Activated T-helper 1 cell treated with anti-CD3 and anti-CD28 coated beads, Interleukin-12 subunit alpha, Interleukin-12 subunit beta, Interleukin-2, Interleukin-4 antibody, amounts not matched to agents 30 ng/mL and 10 ng/mL and 1 ng/mL, durations not matched to agents 14 hours and 24 hours and 36 hours (primary cell): ENCODE measurements around the gene LTB4R. TPM values are rescaled to one million over a fixed set of nuclear protein-coding genes. Genes with fewer than 3 reads are reported as not detected.
"Not testable (repeated sequence)": the region's sequence is repeated elsewhere in the genome, so short reads cannot be mapped to it uniquely, and the experiment has no call there.

Experiments
- DNase-seq: peaks from one replicate; pipeline ENCODE4 v3.0.0; 2021; ENCODE audit warnings: low spot score
- H3K27ac Mint-ChIP-seq: one replicate; pipeline ENCODE4 v1.8.0; 2021; ENCODE audit warnings: mild to moderate bottlenecking, mixed read lengths
- H3K27me3 Mint-ChIP-seq: one replicate; pipeline ENCODE4 v1.8.0; 2022; ENCODE audit warnings: mild to moderate bottlenecking, moderate library complexity, mixed read lengths; ENCODE audit not compliant: insufficient read depth
- H3K36me3 Mint-ChIP-seq: one replicate; pipeline ENCODE4 v1.8.0; 2021; ENCODE audit warnings: low read depth, mixed read lengths
- H3K4me1 Mint-ChIP-seq: one replicate; pipeline ENCODE4 v1.8.0; 2021; ENCODE audit warnings: low read depth, mixed read lengths
- H3K4me3 Mint-ChIP-seq: one replicate; pipeline ENCODE4 v1.8.0; 2021; ENCODE audit warnings: mild to moderate bottlenecking, moderate library complexity, mixed read lengths
- H3K9me3 Mint-ChIP-seq: one replicate; pipeline ENCODE4 v1.8.0; 2021; ENCODE audit warnings: mixed read lengths
- intact Hi-C: fragments of 100-400 bp; cut with micrococcal nuclease; formaldehyde crosslinking; loops from one replicate; pipeline ENCODE4 v1.15.1; 2024
- total RNA-seq: library from RNA; stranded (reverse); gene quantifications from 2 replicates; pipeline ENCODE4 v1.2.3, GENCODE V29; 2022

Gene LTB4R
- total RNA-seq, 1 donor from 2014 or later, result 10.1 TPM

DNA sequence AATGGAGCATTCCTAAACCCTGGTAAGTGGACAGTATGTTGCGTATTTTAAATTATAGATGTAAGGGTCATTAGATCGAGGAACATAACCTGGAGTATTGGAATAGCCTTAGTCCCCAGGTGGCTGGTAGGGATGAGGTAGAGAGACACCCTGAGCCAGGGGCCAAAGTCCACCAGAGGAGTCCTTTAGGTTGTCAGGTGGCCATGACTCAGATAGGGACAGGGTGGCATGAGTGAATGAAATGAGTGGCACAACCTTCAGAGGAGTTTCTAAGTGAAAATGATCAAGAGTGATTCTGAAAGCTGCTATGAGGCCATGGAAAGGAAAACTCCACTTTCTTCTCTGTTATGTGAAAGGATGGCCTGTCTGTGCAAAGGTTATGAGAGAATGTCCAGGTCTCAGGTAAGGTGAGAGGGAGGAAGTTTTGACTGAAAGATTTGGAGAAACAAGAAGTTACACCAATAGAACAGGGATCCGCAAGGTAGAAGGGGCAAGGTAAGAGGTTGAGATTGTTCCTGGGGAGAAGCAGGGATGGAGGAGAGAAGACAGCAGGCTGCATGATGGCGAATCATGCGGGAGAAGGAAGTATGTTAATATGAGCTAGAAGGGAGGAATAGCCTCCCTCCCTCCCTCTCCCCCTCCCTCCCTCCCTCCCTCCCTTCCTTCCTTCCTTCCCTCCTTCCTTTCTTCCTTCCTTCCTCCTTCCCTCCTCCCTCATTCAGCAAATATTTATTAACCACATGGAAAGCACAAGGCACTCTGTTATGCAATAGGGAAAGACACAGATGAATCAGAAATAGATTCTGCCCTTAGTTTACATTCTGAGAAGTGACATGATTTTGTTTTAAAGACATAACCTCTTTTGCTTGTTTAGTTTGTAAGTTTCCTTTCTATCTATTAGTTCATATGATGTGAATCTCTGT is 42.5 kb downstream of the LTB4R start:
- Mint-ChIP-seq H3K4me3 (no peak overlapping the region), H3K27ac (no peak overlapping the region), H3K27me3 (peaks cover 41% of the 10 kb centered on the region), H3K36me3 (peaks cover 2% of the 10 kb centered on the region), H3K4me1 (no peaks in the 10 kb centered on the region), H3K9me3 (no peaks in the 10 kb centered on the region)
- DNase-seq, result no peak
- intact Hi-C loops, result no loop called here

DNA sequence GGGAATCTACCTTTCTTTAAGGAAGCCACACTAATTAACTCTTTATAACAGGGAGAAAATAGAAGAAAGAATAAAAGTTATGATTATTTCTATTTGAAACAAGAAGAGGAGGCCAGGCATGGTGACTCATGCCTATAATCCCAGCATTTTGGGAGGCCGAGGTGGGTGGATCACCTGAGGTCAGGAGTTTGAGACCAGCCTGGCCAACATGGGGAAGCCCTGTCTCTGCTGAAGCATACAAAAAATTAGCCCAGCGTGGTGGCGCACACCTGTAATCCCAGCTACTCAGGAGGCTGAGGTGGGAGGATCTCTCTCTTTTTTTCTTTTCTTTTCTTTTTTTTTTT is 43.2 kb downstream of the LTB4R start:
- DNase-seq, intact Hi-C loops, H3K4me3 Mint-ChIP-seq, H3K36me3 Mint-ChIP-seq, H3K4me1 Mint-ChIP-seq, H3K27ac Mint-ChIP-seq, H3K9me3 Mint-ChIP-seq: not testable (repeated sequence)
- H3K27me3 Mint-ChIP-seq, result peaks cover 34% of the 10 kb centered on the region

DNA sequence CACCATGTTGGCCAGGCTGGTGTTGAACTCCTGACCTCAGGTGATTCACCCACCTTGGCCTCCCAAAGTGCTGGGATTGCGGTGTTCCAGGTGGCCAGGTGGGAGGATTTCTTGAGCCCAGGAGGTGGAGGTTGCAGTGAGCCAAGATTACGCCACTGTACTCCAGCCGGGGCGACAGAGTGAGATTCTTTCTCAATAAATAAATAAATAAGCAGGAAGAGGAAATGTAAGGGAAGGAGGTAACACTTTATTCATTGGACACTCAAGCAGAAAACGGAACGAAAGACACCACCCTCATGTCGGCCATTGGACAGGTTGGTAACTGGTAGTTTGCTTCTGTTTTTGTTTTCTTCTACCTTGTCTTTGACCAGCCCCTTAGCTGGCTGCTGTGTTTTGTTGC is 43.7 kb downstream of the LTB4R start:
- no peaks in the 10 kb centered on the region for H3K4me1 Mint-ChIP-seq
- DNase-seq, result no peak
- H3K27ac Mint-ChIP-seq, result no peak overlapping the region
- intact Hi-C loops, result no loop called here
- H3K27me3 Mint-ChIP-seq, result peaks cover 31% of the 10 kb centered on the region
- H3K36me3 Mint-ChIP-seq, result no peaks in the 10 kb centered on the region
- H3K9me3 Mint-ChIP-seq, result no peaks in the 10 kb centered on the region
- H3K4me3 Mint-ChIP-seq, result no peak overlapping the region

DNA sequence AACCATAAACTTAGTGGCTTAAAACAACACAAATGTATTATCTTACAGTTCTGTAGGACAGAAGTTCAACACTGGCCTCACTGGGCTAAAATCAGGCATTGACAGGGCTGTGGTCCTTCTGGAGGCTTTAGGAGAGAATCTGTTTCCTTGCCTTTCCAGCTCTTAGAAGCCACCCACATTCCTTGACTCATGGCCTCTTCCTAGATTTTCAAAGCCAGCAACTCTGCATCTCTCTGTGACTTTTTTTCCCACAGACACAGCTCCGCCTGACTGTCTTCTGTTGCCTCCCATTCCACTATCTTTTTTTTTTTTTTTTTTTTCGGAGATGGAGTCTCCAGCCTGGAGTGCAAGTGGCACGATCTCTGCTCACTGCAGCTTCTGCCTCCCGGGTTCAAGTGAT is 44.9 kb downstream of the LTB4R start:
- H3K9me3 Mint-ChIP-seq, result no peaks in the 10 kb centered on the region

DNA sequence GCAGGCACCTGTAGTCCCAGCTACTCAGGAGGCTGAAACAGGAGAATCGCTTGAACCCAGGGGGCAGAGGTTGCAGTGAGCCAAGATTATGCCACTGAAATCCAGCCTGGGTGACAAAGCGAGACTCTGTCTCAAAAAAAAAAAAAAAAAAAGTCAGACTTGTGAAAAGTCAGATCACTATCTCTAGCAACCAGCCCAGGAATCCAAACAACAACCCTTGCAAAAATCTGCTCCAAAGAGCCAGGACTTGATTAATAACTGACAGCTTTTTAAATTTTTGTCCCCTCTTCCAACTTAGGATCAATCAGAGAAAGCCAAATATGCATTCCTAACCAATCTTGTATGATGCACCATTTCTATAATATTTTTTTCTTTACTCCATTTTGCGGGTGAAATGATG is 49.0 kb downstream of the LTB4R start:
- Mint-ChIP-seq H3K36me3 (no peaks in the 10 kb centered on the region), H3K9me3 (no peaks in the 10 kb centered on the region), H3K27ac (no peak overlapping the region), H3K4me3 (no peak overlapping the region), H3K4me1 (peaks cover 3% of the 10 kb centered on the region), H3K27me3 (peaks cover 35% of the 10 kb centered on the region)
- DNase-seq, result no peak
- intact Hi-C loops, result no loop called here

More for the DNA sequence above, 44.9 kb downstream of the LTB4R start:
- H3K4me1 Mint-ChIP-seq, result no peaks in the 10 kb centered on the region
- no peaks in the 10 kb centered on the region for H3K36me3 Mint-ChIP-seq
- H3K4me3 Mint-ChIP-seq, result no peak overlapping the region
- H3K27ac Mint-ChIP-seq, result no peak overlapping the region
- no peak for DNase-seq
- peaks cover 25% of the 10 kb centered on the region for H3K27me3 Mint-ChIP-seq
- intact Hi-C loops, result no loop called here

DNA sequence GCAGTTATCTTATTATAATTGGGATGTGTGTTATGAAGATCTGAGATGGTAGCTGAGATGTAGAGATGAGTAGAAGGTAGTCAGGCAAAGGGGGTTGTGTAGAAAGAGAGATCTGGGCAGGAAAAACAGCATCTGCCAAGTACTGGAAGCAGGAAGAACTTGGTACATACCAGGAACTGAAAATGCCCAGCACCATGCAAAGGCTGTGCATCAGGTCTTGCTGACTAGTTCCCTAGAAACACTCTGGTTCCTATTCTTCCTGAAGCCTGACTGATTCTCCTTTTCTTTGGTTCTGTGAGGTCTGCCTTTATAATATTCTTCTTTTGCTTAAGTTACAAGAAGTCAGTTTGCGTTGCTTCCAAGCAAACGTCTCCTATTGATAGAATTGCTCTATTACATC is 50.0 kb downstream of the LTB4R start:
- Mint-ChIP-seq H3K36me3 (peaks cover 2% of the 10 kb centered on the region), H3K4me1 (peaks cover 11% of the 10 kb centered on the region), H3K27me3 (peaks cover 44% of the 10 kb centered on the region), H3K9me3 (no peaks in the 10 kb centered on the region), H3K27ac (no peak overlapping the region), H3K4me3 (no peak overlapping the region)
- intact Hi-C loops, result no loop called here
- no peak for DNase-seq

DNA sequence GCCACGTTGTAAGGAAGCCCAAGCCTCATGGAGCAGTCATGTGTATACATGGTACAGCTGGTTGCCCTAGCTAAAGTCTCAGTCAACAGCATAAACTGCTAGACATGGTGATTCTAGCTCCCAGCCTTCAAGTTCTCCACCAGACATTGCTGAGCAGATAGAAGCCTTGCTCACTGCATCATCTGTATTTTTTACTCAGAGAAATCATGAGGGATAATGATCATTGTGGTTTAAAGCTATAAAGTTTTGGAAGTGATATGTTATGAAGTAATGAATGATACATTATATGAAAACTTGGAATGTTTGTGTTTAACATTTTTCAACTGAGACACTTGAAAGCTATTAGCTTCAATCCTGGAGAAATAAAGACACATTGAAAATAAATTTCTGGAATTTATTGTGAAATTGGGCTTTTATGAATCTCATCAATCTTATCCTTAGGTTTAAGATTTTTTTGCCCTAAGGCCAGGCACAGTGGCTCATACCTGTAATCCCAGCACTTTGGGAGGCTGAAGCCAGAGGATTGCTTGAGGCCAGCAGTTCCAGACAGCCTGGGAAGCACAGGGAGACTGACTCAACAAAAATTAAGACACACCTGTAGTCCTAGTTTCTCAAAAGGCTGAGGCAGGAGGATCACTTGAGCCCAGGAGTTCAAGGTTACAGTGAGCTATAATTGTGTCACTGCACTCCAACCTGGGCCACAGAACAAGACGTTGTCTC is 51.1 kb downstream of the LTB4R start:
- Mint-ChIP-seq H3K9me3 (no peaks in the 10 kb centered on the region), H3K4me3 (no peak overlapping the region), H3K27ac (no peak overlapping the region), H3K4me1 (peaks cover 18% of the 10 kb centered on the region), H3K27me3 (peaks cover 50% of the 10 kb centered on the region), H3K36me3 (peaks cover 2% of the 10 kb centered on the region)
- DNase-seq, result no peak
- intact Hi-C loops, result no loop called here

DNA sequence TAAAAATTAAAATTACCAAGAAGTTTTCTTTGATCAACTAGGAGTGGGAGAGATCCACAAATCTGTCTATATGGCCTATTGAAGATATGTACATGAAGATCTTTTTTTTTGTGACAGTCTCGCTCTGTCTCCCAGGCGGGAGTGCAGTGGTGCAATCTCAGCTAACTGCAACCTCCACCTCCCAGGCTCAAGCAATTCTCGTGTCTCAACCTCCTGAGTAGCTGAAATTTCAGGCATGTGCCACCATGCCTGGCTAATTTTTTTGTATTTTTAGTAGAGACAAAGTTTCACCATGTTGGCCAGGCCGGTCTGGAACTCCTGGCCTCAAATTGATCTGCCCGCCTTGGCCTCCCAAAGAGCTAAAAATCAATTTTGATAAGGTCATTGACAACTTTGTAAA is 52.1 kb downstream of the LTB4R start:
- H3K27me3 Mint-ChIP-seq, result peaks cover 54% of the 10 kb centered on the region
- no peak for DNase-seq
- intact Hi-C loops, result no loop called here
- no peak overlapping the region for H3K4me3 Mint-ChIP-seq
- no peak overlapping the region for H3K27ac Mint-ChIP-seq
- no peaks in the 10 kb centered on the region for H3K9me3 Mint-ChIP-seq
- H3K4me1 Mint-ChIP-seq, result peaks cover 23% of the 10 kb centered on the region
- H3K36me3 Mint-ChIP-seq, result peaks cover 4% of the 10 kb centered on the region

DNA sequence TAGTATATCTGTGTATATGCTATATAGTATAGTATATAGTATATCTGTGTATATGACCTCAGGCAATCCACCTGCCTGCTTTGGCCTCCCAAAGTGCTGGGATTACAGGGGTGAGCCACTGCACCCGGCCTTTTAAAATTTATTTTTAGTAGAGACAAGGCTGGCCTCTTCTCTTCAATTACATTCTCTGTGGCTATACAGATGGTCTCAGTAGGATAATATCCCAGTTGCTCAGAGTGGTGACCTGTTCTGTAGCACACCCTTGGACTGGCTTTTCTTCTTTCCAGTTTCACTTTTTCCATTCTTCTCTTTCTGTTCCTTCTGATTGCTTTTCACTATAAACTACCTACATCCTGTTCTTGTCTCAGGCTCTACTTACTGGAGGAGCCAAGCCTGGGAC is 53.5 kb downstream of the LTB4R start:
- Mint-ChIP-seq H3K4me3 (no peak overlapping the region), H3K9me3 (no peaks in the 10 kb centered on the region), H3K36me3 (peaks cover 4% of the 10 kb centered on the region), H3K4me1 (peaks cover 23% of the 10 kb centered on the region), H3K27me3 (peaks cover 56% of the 10 kb centered on the region), H3K27ac (no peak overlapping the region)
- DNase-seq, result no peak
- intact Hi-C loops, result loop anchor here (1.0 kb wide), 2 partner anchors 66 to 71 kb away; no protein-coding TSS in a partner anchor

DNA sequence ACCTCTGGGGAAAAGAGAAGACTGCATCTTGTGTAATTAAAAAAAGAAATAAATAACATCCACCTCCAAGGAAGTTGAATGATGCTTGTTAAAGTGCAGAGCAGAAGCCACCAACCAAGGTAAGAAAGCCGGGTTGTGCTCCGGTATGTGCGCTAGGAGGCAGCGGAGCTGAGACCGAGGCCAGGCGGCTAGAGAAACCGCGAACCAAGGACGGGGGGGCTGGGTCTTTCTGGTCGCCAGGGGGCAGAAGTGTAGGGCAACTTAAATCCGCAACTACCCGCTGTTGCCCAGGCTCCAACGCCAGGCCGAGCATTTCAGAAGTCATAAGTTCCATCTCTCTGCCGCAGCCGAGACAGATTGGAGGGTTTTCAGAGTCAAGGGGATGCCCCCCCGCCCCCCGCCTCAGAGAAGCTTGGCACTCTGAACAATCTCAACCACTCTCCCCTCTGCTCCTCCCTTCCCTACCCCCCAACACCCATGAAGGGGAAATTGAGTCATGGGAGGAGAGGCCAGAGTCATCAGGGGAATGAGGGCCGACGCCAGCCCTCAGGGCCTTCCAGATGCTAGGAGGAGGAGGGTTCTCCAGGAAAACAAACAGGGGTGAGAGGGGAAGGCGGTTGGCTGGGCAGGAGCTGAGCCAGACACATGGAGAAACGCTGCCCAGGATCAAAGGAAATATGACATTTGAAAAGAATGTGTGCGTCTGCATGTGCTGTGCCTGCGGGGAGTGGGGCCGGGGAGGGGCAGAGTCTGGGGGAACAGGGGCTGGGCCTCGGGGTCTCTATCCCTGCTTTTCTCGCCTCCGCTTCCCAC is 54.5 kb downstream of the LTB4R start:
- H3K36me3 Mint-ChIP-seq, result peaks cover 4% of the 10 kb centered on the region
- no peak overlapping the region for H3K27ac Mint-ChIP-seq
- peaks cover 23% of the 10 kb centered on the region for H3K4me1 Mint-ChIP-seq
- no peaks in the 10 kb centered on the region for H3K9me3 Mint-ChIP-seq
- DNase-seq, result peak; percentile 6
- intact Hi-C loops, result loop anchor here (1.0 to 2.0 kb wide), 3 partner anchors 33 to 70 kb away; no protein-coding TSS in a partner anchor
- peak overlapping the region; percentile 61 for H3K4me3 Mint-ChIP-seq
- peaks cover 51% of the 10 kb centered on the region for H3K27me3 Mint-ChIP-seq

DNA sequence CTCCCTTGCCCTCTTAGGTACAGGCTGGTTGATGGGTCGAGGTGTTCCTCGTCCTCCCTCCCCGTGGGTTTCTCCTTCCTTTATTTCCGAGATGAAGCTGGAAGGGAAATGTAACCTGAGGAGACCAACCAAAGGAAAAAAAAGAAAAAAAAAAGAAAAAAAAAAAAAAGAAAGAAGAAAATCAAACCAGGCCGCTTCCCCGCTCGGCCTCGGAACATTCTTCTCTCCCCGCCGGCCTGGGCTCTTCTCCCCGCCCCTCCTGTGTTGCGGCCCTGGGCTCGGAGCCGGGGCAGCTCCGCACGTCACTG is 55.1 kb downstream of the LTB4R start:
- no peak for DNase-seq
- no peaks in the 10 kb centered on the region for H3K9me3 Mint-ChIP-seq
- intact Hi-C loops, result loop anchor here (2.0 kb wide), 1 partner anchor 34 kb away; no protein-coding TSS in a partner anchor
- H3K27ac Mint-ChIP-seq, result no peak overlapping the region
- peaks cover 23% of the 10 kb centered on the region for H3K4me1 Mint-ChIP-seq
- peaks cover 55% of the 10 kb centered on the region for H3K27me3 Mint-ChIP-seq
- H3K36me3 Mint-ChIP-seq, result peaks cover 4% of the 10 kb centered on the region
- H3K4me3 Mint-ChIP-seq, result no peak overlapping the region

DNA sequence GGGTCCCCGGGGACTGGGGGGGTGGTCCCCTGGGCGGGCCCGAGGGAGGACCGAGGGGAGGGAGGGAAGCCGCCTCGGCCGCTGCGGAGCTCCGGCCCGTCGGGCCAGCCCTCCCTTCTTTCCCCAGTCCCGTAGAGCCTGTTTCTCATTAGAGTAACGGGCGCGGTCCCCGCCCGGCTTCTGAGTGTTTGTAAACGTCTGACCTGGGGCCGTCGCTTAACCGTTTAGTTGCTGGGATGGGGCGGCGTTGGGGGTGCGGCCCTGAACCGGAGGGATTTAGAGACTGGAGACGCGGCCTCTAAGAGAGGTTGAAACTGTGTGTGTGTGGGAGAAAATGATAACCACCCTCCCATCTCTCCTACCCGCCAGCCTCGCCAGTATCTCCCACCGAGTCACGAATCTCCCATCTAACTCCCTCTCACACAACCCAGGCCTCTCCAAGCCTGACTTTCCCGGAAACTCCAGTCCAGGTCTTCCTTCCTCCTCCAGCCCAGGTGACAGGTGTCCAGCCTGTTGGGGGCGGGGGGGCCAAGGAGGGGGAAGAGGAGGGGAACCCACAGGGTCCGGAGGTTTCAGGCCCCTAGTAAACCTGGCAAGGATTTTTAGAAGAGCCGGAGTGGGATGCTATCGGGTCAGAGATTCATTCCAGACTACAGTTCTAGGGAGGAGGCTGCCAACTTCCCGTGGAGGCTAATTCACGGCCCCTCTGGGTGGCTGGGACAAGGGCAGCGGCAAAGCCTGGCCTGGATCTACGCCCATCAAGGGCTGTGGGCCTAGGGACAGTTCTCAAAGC is 55.6 kb downstream of the LTB4R start:
- H3K4me1 Mint-ChIP-seq, result peaks cover 23% of the 10 kb centered on the region
- H3K27ac Mint-ChIP-seq, result no peak overlapping the region
- peaks cover 55% of the 10 kb centered on the region for H3K27me3 Mint-ChIP-seq
- H3K4me3 Mint-ChIP-seq, result peak overlapping the region; percentile 37
- peaks cover 4% of the 10 kb centered on the region for H3K36me3 Mint-ChIP-seq
- DNase-seq, result no peak
- intact Hi-C loops, result loop anchor here (2.0 kb wide), 1 partner anchor 34 kb away; no protein-coding TSS in a partner anchor
- no peaks in the 10 kb centered on the region for H3K9me3 Mint-ChIP-seq
